ENCODE data around the gene ORC2. TPM values are rescaled to one million over a fixed set of nuclear protein-coding genes. Genes with fewer than 3 reads are reported as not detected.

ORC2 gene
- total RNA-seq, 1 donor from 2014 or later, result 57.6 TPM

GRCh38 chr2:200939832-200940231 lies 23.6 kb downstream of the ORC2 start:
- intact Hi-C loops (cut with micrococcal nuclease), result no loop called here

DNA sequence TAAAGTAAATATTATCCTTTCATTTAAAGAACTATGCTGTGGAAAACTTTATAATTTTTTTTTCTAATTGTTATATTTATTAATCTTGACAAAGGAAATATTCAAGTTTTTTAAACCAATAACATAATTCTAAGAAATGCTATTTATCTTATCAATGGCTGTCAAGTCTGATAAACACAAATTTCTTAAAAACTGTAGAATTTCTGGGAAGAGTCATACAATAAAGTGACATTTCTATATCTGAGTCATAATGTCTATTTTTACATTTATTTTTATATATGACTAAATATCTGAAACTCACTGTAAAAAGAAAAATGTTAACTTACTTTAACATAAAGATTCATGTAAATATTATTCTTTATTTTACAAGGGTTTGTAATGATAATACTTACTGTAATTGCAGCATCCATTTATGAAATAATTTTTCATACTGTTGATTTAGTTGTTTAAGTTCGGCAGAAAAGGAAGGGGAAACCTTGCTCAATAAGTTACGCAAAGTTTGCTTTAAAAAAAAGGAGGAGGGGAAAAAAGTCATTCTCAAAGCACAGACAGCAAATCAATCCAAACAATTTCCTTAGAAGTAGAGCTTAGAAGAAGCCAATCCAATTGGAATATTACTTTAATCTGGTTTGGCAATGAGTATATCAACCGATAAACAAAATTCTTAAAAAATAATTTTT lies 32.4 kb downstream of the ORC2 start:
- intact Hi-C loops (cut with micrococcal nuclease), result no loop called here

DNA sequence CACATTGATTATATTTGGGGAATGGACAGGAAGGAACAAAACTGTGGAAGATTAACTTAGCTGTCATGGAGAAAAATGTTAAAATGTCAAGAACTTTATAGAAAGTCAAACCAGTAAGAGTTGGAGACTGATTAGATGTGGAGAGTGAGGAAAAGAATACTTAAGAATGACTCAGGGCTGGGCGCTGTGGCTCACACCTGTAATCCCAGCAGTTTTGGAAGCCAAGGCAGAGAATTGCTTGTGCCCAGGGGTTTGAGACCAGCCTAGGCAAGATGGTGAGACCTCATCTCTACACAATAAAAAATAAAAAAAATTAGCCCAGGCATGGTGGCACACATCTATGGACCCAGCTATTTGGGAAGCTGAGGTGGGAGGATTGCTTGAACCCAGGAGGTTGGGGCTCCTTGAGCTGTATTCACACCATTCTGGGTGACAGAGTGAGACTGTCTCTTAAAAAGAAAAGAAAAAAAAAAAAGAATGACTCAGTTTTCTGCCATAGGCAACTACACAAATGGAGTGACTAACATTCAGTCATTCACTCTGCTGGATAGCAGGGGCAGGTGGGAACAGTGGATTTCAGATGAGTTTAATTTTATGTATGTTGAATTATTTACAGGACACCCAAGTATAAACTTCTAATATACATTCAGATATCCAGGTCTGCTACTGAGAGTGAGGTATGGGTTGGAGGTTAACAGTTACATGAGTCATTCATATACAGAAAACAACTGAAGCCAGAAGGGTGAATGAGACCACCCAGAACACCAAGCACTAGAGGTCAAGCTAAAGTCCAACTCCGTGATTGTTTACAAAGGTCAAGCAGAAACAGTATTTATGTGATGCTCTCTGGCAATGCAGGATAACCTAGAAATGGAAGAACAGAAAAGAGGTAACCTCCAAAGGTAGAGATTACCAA lies 33.9 kb downstream of the ORC2 start:
- intact Hi-C loops (cut with micrococcal nuclease), result no loop called here

- intact Hi-C loops (cut with micrococcal nuclease), result no loop called here
Measured at GRCh38 chr2:200922439-200922838, 41.0 kb downstream of the ORC2 start.

DNA sequence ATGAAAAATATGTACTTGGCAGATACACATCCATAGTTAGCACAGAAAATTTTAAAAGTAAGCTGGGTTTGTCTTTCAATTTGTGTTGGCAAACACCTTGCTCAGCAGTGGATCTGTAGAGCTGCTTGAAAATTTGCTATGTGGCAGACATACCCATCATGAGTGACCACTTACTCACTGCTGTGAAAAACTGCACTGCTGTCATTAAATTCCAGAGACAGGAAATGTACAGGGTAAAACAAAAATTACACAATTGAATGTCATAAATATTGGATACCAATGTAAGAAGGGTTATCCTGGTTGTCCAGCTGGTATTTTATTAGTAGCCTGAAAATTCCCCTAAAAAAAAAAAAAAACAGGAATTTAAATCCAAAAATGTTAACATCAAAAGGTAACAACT lies 49.8 kb downstream of the ORC2 start:
- intact Hi-C loops (cut with micrococcal nuclease), result no loop called here

DNA sequence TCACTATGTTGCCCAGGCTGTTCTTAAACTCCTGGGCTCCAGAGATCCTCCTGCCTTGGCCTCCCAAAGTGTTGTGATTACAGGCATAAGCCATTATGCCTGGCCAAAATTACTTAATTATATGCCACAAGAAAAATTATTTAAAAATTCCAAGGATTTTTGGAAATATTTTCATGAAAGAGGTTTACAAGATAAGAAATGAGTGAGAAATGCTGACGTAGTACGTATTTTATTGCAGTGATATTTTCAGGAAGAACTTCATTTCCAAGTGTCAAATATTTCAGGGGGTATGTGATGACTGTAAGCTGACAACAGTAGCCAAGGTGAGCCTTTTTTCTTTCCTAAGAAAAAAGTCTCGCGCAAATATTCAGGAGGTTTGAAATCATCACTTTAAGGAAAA lies 53.5 kb downstream of the ORC2 start:
- intact Hi-C loops (cut with micrococcal nuclease), result no loop called here

- intact Hi-C loops (cut with micrococcal nuclease), result loop anchor here (1.0 kb wide), 3 partner anchors 253 to 327 kb away; no protein-coding TSS in a partner anchor
Measured at GRCh38 chr2:200905618-200906296, 57.7 kb downstream of the ORC2 start.

GRCh38 chr2:200901459-200902072 lies 61.9 kb downstream of the ORC2 start:
- intact Hi-C loops (cut with micrococcal nuclease), result loop anchor here (1.0 to 5.0 kb wide), 8 partner anchors 12 to 332 kb away; partner anchors contain the start of genes CFLAR, NIF3L1, ORC2 and PPIL3

GRCh38 chr2:200899482-200899881 lies 64.0 kb downstream of the ORC2 start:
- intact Hi-C loops (cut with micrococcal nuclease), result no loop called here

- intact Hi-C loops (cut with micrococcal nuclease), result loop anchor here (1.0 to 10.0 kb wide), 12 partner anchors 12 to 562 kb away; partner anchors contain the start of genes BZW1, CFLAR, CLK1 and HYCC2
Measured at GRCh38 chr2:200888704-200889625, 74.5 kb downstream of the ORC2 start, which contains the start of the genes NIF3L1 and PPIL3. Gene NIF3L1, plus strand, starts transcription at chr2:200889371. Its CDS starts 2,573 bp downstream, at chr2:200891944. Gene PPIL3, minus strand, starts transcription at chr2:200889077. Its CDS starts 1,462 bp downstream, at chr2:200887615.

- intact Hi-C loops (cut with micrococcal nuclease), result loop anchor here (10.0 kb wide), 1 partner anchor 507 kb away; no protein-coding TSS in a partner anchor
Measured at GRCh38 chr2:200881715-200882249, 81.7 kb downstream of the ORC2 start.

GRCh38 chr2:200878289-200878880 lies 85.1 kb downstream of the ORC2 start:
- intact Hi-C loops (cut with micrococcal nuclease), result no loop called here

- intact Hi-C loops (cut with micrococcal nuclease), result no loop called here
Measured at GRCh38 chr2:200877443-200877842, 86.0 kb downstream of the ORC2 start.

DNA sequence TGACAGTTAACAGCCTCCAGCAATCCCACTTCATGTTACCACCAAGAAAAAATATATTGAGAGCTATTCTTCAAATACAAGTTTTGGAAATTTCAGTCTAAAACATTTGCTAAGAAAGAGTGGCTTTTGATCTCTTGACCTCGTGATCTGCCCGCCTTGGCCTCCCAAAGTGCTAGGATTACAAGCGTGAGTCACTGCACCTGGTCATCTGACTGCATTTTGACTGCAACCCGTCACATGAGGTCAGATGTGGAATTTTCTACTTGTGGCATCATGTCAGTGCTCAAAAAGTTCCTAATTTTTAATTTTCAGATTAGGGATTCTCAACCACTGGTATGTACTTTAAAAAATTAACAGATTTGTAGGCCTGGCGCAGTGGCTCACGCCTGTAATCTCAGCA lies 89.9 kb downstream of the ORC2 start:
- intact Hi-C loops (cut with micrococcal nuclease), result no loop called here

- intact Hi-C loops (cut with micrococcal nuclease), result no loop called here
Measured at GRCh38 chr2:200871151-200871550, 92.3 kb downstream of the ORC2 start.

GRCh38 chr2:200869014-200869413 lies 94.4 kb downstream of the ORC2 start:
- intact Hi-C loops (cut with micrococcal nuclease), result loop anchor here (10.0 kb wide), 2 partner anchors 914 to 1396 kb away; partner anchors contain the start of genes MAIP1, NOP58 and TYW5

- intact Hi-C loops (cut with micrococcal nuclease), result loop anchor here (1.0 to 10.0 kb wide), 8 partner anchors 25 to 1400 kb away; partner anchors contain the start of genes BZW1, HYCC2, MAIP1 and NIF3L1
Measured at GRCh38 chr2:200864176-200865034, 99.1 kb downstream of the ORC2 start, which contains the start of gene CLK1. Gene CLK1, minus strand, starts transcription at chr2:200864658. Its CDS starts 2,796 bp downstream, at chr2:200861862.

DNA sequence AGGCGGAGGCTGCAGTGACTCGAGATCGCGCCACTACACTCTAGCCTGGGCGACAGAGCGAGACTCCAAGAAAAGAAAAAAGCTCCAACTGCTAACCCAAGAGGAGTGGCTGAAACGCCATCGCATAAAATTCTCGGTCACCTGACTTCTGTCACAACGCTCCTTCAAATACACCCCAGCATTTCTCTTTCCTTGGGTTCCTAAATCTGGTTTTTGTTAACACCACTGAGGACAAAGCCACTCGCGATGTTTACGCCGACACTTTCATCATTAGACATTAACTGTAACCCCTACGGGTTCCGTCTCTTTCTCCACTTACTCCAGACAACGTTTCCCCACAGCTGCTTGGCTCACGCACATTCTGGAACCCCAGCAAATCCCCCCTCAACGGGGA lies 99.7 kb downstream of the ORC2 start:
- intact Hi-C loops (cut with micrococcal nuclease), result loop anchor here (1.0 to 10.0 kb wide), 10 partner anchors 26 to 1401 kb away; partner anchors contain the start of genes BZW1, HYCC2, MAIP1 and NIF3L1
